ENCODE measurements around the gene MYO9A. TPM values are rescaled to one million over a fixed set of nuclear protein-coding genes. Genes with fewer than 3 reads are reported as not detected.

The MYO9A gene
- polyA plus RNA-seq, 1 experiment, result 15.2 TPM

GRCh38 chr15:71822890-71823630 is 294.9 kb downstream of the MYO9A start:
- TF ChIP-seq CTCF (IDR thresholded peaks at IDR 0.05; ENCODE audit: low read depth, low read length), result no peak
- Histone ChIP-seq H3K9me3 (ENCODE audit: control insufficient read depth, insufficient read depth, low read length) (peaks cover 38% of the 10 kb centered on the region), H3K27ac (ENCODE audit: low read depth, low read length) (no peak overlapping the region), H3K27me3 (ENCODE audit: control insufficient read depth, insufficient read depth, low read length) (no peaks in the 10 kb centered on the region), H3K4me3 (ENCODE audit: low read depth, low read length) (no peak overlapping the region)
- CTCF ChIA-PET, result no interaction called here
- no peak for DNase-seq (ENCODE audit: low read depth, low spot score)
- POLR2A ChIA-PET, result no interaction called here

- ChIA-PET POLR2A (no interaction called here), CTCF (no interaction called here)
- no peak overlapping the region for H3K4me3 ChIP-seq (ENCODE audit: low read depth, low read length)
- H3K9me3 ChIP-seq (ENCODE audit: control insufficient read depth, insufficient read depth, low read length), result peaks cover 43% of the 10 kb centered on the region
- TF ChIP-seq CTCF (IDR thresholded peaks at IDR 0.05; ENCODE audit: low read depth, low read length), result no peak
- no peaks in the 10 kb centered on the region for H3K27me3 ChIP-seq (ENCODE audit: control insufficient read depth, insufficient read depth, low read length)
- DNase-seq (ENCODE audit: low read depth, low spot score), result no peak
- no peak overlapping the region for H3K27ac ChIP-seq (ENCODE audit: low read depth, low read length)
Observed at GRCh38 chr15:71821547-71822129, 296.3 kb downstream of the MYO9A start.

GRCh38 chr15:71820127-71820526 is 297.8 kb downstream of the MYO9A start:
- Histone ChIP-seq H3K4me3 (ENCODE audit: low read depth, low read length) (no peak overlapping the region), H3K27me3 (ENCODE audit: control insufficient read depth, insufficient read depth, low read length) (no peaks in the 10 kb centered on the region), H3K9me3 (ENCODE audit: control insufficient read depth, insufficient read depth, low read length) (peaks cover 43% of the 10 kb centered on the region), H3K27ac (ENCODE audit: low read depth, low read length) (no peak overlapping the region)
- no peak for DNase-seq (ENCODE audit: low read depth, low spot score)
- ChIA-PET POLR2A (no interaction called here), CTCF (interaction anchor here (0.9 to 1.0 kb wide), 2 partner anchors 19 to 336 kb away, joined by 4 read pairs; no protein-coding TSS in a partner anchor)
- TF ChIP-seq CTCF (IDR thresholded peaks at IDR 0.05; ENCODE audit: low read depth, low read length), result no peak

- CTCF ChIA-PET, result interaction anchor here (0.6 kb wide), 2 partner anchors 339 to 377 kb away, joined by 4 to 5 read pairs; no protein-coding TSS in a partner anchor
- H3K27me3 ChIP-seq (ENCODE audit: control insufficient read depth, insufficient read depth, low read length), result no peaks in the 10 kb centered on the region
- no peak for TF ChIP-seq CTCF (IDR thresholded peaks at IDR 0.05; ENCODE audit: low read depth, low read length)
- POLR2A ChIA-PET, result no interaction called here
- no peak for DNase-seq (ENCODE audit: low read depth, low spot score)
- H3K9me3 ChIP-seq (ENCODE audit: control insufficient read depth, insufficient read depth, low read length), result peaks cover 31% of the 10 kb centered on the region
- no peak overlapping the region for H3K4me3 ChIP-seq (ENCODE audit: low read depth, low read length)
- H3K27ac ChIP-seq (ENCODE audit: low read depth, low read length), result no peak overlapping the region
Observed at GRCh38 chr15:71817351-71817750, 300.6 kb downstream of the MYO9A start.

GRCh38 chr15:71815301-71815700 is 302.6 kb downstream of the MYO9A start:
- Histone ChIP-seq H3K27ac (ENCODE audit: low read depth, low read length) (no peak overlapping the region), H3K4me3 (ENCODE audit: low read depth, low read length) (no peak overlapping the region), H3K9me3 (ENCODE audit: control insufficient read depth, insufficient read depth, low read length) (peaks cover 24% of the 10 kb centered on the region), H3K27me3 (ENCODE audit: control insufficient read depth, insufficient read depth, low read length) (no peaks in the 10 kb centered on the region)
- POLR2A ChIA-PET, result no interaction called here
- DNase-seq (ENCODE audit: low read depth, low spot score), result no peak
- CTCF ChIA-PET, result no interaction called here
- no peak for TF ChIP-seq CTCF (IDR thresholded peaks at IDR 0.05; ENCODE audit: low read depth, low read length)

Data from AG04450 (cell line).